GM04503 (cell line): ENCODE results near the gene WFDC1.

ENCODE experiments used
- DNase-seq: peaks from one replicate; pipeline ENCODE4 v3.0.0-alpha.2; 2012; ENCODE audit warnings: low read depth

Gene WFDC1

GRCh38 chr16:84355149-84355548 is 60.5 kb downstream of the WFDC1 start:
- no peak for DNase-seq

GRCh38 chr16:84356176-84356575 is 61.5 kb downstream of the WFDC1 start:
- no peak for DNase-seq

- no peak for DNase-seq
These were observed 62.0 kb downstream of the WFDC1 start for GRCh38 chr16:84356591-84357116.

GRCh38 chr16:84357191-84357651 is 62.5 kb downstream of the WFDC1 start:
- no peak for DNase-seq

- DNase-seq: no peak
These were observed 64.1 kb downstream of the WFDC1 start for GRCh38 chr16:84358601-84359295.

- DNase-seq: no peak
These were observed 64.6 kb downstream of the WFDC1 start for GRCh38 chr16:84359326-84359725.

GRCh38 chr16:84360170-84360569 is 65.5 kb downstream of the WFDC1 start:
- DNase-seq: no peak

GRCh38 chr16:84360748-84361147 is 66.1 kb downstream of the WFDC1 start:
- DNase-seq: no peak

GRCh38 chr16:84361546-84361945 is 66.9 kb downstream of the WFDC1 start:
- no peak for DNase-seq

GRCh38 chr16:84362471-84362941 is 67.8 kb downstream of the WFDC1 start:
- no peak for DNase-seq

GRCh38 chr16:84366208-84366607 is 71.5 kb downstream of the WFDC1 start:
- no peak for DNase-seq

GRCh38 chr16:84367297-84367680 is 72.6 kb downstream of the WFDC1 start:
- DNase-seq: no peak

GRCh38 chr16:84367750-84368307 is 73.2 kb downstream of the WFDC1 start:
- DNase-seq: no peak

- DNase-seq: no peak
These were observed 73.8 kb downstream of the WFDC1 start, which contains the start of gene ATP2C2 for GRCh38 chr16:84368308-84368996. Gene ATP2C2 (plus strand): TSS chr16:84368538. CDS start chr16:84368616, 78 bp downstream.

- DNase-seq: no peak
These were observed 74.4 kb downstream of the WFDC1 start for GRCh38 chr16:84369105-84369504.

- DNase-seq: no peak
These were observed 75.4 kb downstream of the WFDC1 start for GRCh38 chr16:84369938-84370627.

GRCh38 chr16:84370723-84371552 is 76.3 kb downstream of the WFDC1 start:
- no peak for DNase-seq

GRCh38 chr16:84371553-84371865 is 76.8 kb downstream of the WFDC1 start:
- DNase-seq: no peak

- DNase-seq: no peak
These were observed 79.3 kb downstream of the WFDC1 start for GRCh38 chr16:84373907-84374489.

GRCh38 chr16:84378099-84378498 is 83.4 kb downstream of the WFDC1 start:
- DNase-seq: no peak

- DNase-seq: no peak
These were observed 83.9 kb downstream of the WFDC1 start for GRCh38 chr16:84378567-84378966.
